ENCODE data around the gene TRPM3.
"Not testable (repeated sequence)": the region's sequence is repeated elsewhere in the genome, so short reads cannot be mapped to it uniquely, and the experiment has no call there.

TRPM3 gene

GRCh38 chr9:70995511-70995910 is 125.9 kb downstream of the TRPM3 start:
- DNase-seq: no peak

GRCh38 chr9:70994582-70994981 is 126.8 kb downstream of the TRPM3 start:
- DNase-seq: no peak

- DNase-seq: no peak
These were observed 132.9 kb downstream of the TRPM3 start for GRCh38 chr9:70988551-70988950.

GRCh38 chr9:70987986-70988385 is 133.4 kb downstream of the TRPM3 start:
- no peak for DNase-seq

- DNase-seq: no peak
These were observed 134.4 kb downstream of the TRPM3 start for GRCh38 chr9:70986984-70987383.

DNA sequence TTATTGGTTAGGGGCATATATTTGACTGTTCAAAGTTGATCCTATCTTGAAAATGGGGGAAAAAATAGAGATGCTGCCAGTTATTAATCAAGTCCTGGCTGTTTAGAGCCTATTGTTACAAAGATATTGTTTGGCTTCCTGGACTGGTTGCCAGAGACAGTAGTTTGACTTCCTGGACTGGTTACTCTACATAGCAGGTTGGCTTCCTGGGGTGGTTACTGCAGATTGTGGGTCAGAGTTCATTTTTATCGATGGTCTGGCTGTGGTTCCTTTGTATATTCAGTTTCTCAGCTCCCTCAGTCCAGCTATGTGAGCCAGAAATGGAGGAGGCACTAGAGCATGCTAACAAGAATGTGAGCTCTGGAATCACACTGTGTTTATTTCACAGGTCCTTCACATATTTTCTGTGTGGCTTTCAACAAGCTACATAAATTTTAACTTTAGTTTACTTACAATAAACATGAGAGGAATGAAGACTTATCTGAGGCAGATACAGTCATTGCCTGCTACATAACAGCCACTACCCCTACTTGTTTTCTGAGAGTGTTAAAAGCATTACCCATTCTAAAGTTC is 137.6 kb downstream of the TRPM3 start:
- no peak for DNase-seq

DNA sequence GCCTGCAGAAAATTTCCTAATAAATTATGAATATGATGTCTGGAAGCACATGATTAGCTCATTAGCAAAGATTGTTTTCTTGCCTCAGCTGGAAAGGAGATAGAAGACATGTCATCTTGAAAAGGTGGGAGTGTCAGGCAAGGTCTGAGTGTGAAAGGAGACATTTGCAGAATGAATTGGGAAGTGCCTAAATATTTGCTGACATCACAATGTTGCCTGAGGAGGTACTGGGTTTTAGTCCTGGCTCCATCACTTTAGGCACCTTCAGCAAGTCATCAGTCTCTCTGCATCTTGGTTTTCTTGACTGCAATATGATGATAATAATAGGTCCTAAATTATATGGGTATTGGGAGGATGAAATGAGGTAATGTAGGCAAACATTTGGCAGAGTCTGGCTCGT is 140.1 kb downstream of the TRPM3 start:
- DNase-seq: no peak

- no peak for DNase-seq
These were observed 141.5 kb downstream of the TRPM3 start for GRCh38 chr9:70979966-70980365.

GRCh38 chr9:70978085-70978484 is 143.3 kb downstream of the TRPM3 start:
- DNase-seq: no peak

DNA sequence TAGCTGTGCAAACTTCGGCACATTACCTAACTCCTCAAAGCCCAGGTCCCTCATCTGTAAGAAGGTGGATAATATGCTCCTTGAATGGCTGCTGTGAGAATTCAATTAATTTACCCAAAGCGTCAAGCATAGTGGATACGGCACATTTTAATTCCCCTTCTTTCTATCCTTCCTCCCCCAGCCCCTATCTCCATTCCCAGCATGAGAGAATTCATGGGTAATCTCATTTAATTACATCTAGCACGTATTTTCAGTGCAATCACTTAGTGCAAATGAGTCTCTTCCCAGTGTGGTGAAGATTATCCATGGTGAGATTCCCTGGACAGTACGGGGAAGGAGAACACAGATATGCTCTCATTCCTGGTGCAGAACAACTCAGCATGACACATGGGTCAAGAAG is 145.6 kb downstream of the TRPM3 start:
- DNase-seq: no peak

- no peak for DNase-seq
These were observed 149.7 kb downstream of the TRPM3 start for GRCh38 chr9:70971723-70972122.

DNA sequence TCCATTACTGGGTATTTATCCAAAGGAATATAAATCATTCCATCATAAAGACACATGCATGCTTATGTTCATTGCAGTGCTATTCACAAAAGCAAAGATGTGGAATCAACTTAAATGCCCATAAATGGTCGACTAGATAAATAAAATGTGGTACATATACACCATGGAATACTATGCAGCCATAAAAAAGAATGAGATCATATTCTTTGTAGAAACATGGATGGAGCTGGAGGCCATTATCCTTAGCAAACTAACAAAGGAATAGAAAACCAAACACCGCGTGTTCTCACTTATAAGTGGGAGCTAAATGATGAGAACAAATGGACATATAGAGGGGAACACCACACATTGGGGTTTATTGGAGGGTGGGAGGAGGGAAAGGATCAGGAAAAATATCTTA is 155.0 kb downstream of the TRPM3 start:
- not testable (repeated sequence) for DNase-seq

DNA sequence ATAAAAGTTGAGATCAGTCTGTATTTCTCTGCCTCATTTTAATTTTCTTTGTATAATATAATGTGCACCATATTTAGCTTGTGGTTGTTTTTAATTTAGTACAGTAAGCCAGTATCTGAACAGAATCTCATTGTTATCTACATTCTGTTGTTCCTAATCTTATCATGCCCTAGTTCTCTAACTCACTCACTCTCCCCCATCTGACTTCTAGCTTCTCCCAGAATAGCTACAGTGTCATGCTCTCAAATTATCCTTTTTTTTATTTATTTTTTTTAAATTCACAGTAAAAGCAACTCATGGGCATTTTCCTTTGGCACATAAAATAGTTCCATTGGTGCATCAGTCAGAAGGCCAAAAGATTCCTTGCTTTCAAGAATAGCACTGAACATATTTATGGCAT is 156.6 kb downstream of the TRPM3 start:
- no peak for DNase-seq

DNA sequence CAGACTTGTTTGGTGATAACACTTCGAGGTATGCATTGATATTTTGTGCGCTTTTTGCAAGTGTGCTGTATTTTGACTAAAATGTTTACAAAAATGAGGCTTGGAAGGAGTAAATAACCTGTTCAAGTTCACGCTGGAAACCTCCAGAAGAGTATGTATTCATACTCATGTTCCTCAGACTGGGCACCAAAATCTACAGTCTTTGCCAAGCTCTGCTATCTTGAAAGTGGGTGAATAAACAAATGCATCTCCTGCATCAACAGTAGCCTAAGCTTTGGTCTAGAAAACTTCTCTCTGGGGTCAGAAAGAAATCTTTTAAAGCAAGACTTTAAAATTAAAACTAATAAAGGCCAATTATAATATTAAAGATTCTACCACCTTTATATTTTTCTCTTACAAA is 157.9 kb downstream of the TRPM3 start:
- DNase-seq: no peak

DNA sequence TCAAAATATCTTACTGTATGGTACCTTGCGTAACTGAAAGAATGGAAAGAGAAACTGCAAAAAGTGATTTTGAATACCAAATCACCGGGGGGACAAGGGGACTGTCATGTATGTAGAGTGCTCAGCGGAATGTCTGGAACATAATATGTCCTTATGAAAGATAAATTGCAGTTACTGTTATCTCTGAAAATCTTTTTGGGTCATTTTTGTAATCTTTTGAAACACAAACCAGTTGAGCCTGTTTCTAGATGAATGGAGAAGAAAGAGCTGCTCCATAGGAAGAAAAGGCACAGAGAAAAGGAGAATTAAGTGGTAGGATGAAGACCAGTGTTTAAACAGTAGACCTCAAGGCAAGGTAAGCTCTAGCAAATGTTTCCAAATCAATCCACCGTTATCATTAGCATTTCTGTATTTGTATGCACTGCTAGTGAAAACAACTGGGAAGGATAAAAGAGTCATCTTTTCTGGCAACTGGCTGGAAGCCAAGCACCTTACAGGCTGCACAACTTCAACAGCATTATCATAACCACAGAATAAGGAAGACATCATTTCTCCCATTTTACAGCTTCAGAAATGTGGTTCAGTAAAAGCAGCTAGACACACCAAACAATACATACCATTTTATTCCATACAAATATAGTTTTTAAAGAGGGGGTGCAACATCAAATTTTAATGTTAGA is 158.5 kb downstream of the TRPM3 start:
- no peak for DNase-seq

DNA sequence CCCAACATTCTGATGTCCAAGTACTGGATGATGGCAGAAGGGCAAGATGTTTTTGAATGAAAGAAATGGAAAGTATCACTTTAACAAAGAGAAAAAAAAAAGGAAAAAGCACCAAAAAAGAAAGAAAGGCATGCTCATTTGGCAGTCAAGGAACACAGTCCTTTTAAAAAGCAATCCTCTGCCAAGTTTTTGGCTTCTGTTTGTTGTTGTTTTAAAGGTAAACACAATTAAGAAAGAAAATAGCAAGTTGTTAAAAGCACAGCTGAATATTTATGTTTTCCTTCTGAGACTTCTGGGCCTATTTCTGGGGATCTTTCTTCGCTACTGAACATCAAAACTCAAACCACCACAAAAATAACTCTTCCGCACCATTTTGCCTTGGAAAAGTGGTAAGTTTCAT is 162.1 kb downstream of the TRPM3 start:
- no peak for DNase-seq

DNA sequence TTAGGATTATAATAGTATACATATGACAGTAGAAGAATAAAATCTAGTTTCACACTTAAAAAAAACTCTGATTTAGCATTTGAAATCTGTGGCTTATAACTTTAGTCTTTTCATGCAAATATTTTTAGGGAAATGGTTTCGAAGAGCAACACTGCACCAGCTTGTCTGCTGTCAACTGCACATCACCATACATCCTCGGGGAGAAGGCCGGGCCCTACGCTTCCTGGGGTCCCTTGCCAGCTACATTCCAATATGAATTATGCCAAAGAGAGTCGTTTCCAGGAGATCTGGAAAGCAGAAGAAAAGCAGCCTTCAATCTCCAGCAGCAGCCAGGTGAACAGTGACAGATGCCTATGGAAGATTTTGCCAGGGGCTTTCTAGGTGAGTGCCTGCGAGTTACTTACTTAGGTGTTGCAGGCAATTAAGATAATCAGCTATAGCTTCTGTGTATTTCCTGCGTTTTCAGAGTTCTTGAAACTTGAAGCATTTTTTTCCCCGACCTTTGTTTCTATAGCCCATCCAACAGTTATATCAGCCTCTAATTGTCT is 166.8 kb downstream of the TRPM3 start:
- no peak for DNase-seq

- no peak for DNase-seq
These were observed 167.3 kb downstream of the TRPM3 start for GRCh38 chr9:70954126-70954525.

DNA sequence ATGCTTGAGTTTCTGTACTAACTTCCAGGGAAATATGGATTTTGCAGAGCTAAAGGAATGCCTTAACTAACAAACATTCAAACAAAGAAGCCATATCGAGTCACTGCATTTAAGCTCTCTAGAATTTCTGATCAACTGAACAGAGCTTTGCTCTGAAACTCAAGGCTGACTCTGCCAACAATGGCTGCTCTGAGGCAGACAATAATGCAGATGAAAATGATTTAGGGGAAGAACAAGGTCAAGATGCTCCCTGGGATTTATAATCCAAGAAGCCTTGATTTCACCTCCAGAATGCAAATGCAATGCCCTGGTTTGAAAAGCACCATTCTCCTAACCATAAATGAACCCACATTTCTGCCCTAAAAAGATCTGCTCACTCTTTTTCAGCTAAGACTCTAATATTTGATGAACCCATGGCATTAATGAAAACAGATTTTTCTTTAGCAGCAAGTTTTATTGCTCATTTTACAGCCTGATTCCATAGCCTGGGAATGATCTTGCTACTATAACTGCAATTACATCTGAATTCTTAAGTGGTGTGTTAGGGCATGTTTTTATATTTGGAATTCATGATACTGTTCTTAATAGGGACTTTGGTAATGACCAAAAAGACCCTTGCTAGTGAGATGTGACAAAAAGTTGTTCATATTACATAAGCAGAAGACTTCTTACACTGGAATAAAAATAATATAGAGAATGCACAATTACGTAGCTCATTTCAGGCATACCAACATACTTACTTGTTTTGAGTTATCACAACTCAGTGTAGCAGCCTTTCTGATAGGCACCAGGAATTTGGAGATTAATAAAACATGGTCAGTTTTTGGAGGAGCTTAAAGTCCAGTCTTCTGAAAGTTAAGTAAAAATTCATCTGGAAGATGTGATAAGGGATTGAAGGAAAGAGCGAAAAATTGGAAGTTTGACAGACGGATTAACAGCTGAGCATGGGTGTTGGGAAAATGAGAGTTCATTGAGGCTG is 169.4 kb downstream of the TRPM3 start:
- DNase-seq: no peak

DNA sequence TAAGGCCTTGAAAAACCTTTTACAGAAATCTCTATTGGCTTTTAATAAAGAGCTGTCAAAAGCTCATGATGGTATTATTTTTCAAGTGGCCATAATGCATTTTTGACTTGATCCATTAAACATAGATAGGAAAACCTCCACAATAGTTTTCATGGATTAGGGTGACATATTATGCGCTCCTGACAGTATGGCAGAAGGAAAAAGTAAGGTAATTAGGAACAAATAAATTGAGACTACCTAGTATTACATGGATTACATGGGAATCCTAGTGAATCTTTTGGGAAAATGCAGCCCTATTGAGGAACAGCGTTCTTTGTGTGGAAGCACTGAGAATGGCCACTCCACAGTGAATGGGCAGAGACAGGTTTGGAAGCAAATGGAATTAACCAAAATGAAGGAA is 171.2 kb downstream of the TRPM3 start:
- DNase-seq: no peak

DNA sequence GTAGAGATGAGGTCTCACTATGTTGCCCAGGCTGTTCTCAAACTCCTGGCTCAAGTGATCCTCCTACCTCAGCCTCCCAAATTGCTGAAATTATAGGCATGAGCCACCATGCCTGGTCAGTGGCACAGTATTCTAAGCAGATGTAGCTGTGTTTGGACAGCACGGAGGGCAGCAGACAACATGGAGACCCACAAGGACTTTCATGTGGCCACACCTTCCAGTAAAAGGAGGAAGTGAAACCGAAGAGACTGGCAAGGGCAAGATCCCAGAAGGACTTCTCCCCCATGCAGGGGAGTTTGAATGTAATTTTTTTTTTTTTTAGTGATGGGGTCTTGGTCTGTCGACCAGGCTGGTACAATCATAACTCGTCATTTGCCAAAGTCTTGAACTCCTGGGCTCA is 172.2 kb downstream of the TRPM3 start:
- DNase-seq: no peak

DNA sequence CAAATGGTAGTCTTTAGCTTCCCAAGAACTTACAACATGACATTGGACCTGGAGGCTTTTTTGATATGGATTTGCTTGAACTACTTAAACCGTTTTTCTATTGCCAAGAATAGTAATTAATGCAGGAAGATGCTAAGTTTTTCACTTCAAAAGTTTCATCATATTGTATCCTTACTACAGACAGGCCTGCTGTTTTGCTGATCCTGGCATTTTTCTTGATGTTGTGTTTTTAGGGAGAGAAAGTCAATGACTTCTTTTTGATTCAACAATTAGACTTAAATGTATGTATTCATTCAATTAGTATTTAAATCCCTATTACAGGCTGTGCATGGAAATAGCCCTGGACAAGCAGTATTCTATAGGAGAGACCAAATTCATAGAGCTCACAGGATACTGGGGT is 172.7 kb downstream of the TRPM3 start:
- no peak for DNase-seq

DNA sequence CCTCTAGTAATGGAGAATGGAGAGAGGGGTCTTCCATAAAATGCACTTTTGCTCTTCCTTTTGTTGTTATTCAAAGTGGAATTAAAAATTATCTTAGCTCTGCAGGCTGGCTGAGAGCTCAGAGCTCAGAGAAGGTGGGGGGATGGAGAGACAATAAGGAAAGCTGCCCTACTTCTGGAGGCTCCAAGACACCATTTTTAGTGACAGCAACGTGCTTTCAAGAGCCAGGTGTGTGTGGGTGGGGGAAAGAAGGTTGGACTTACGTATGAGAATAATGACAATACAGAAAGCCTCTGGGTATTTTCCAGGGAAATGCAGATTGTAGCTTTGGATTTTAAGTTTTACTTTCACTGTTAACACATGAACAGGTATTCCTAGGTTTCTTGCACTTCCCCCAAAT is 173.9 kb downstream of the TRPM3 start:
- DNase-seq: no peak

- DNase-seq: no peak
These were observed 174.3 kb downstream of the TRPM3 start for GRCh38 chr9:70947086-70947485.
